ENCODE results near the gene EXOC6. TPM values are rescaled to one million over a fixed set of nuclear protein-coding genes. Genes with fewer than 3 reads are reported as not detected.

The EXOC6 gene
- total RNA-seq, 4 donors from 2014 or later = 9.7 to 760 (median 13.7) TPM

- TF ChIP-seq CTCF (IDR thresholded peaks at IDR 0.05; ENCODE audit: low read depth) = no peak
Observed at GRCh38 chr10:93095225-93095624, 246.9 kb downstream of the EXOC6 start.

DNA sequence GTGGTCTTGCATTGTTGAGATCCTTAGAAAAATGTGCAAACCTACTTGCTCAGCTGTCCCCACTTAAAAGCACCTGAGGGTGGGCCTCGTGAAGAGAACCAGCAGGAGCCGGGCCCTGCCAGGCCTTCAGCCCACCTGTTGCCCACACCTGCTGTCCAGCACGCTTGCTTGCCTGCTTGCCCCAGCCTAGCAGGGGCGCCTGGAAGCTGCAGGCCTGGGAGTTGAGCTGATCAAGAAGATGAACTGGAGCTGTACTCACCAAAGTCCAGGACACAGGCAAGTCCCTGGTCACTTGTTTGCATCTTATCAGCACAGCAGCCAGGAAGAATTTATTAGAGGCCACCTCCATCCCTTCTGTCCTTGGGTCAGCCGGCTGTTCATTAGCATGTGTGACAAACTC lies 248.6 kb downstream of the EXOC6 start:
- no peak for TF ChIP-seq CTCF (IDR thresholded peaks at IDR 0.05; ENCODE audit: low read depth)

GRCh38 chr10:93097386-93097785 lies 249.1 kb downstream of the EXOC6 start:
- TF ChIP-seq CTCF (IDR thresholded peaks at IDR 0.05; ENCODE audit: low read depth) = no peak

DNA sequence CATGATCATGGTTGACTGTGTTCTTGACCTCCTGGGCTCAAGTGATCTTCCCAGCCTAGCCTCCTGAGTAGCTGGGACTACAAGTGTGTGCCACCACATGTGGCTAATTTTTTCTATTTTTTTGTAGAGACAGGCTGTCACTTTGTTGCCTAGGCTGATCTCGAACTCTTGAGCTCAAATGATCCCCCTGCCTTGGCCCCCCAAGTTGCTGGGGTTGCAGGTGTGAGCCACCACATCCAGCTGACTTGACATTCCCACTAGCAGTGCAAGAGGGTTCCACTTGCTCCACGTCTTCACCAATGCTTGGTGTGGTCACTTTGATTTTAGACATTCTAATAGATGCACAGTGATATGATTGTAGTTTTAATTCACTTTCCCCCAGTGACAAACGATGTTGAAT lies 250.5 kb downstream of the EXOC6 start:
- no peak for TF ChIP-seq CTCF (IDR thresholded peaks at IDR 0.05; ENCODE audit: low read depth)

DNA sequence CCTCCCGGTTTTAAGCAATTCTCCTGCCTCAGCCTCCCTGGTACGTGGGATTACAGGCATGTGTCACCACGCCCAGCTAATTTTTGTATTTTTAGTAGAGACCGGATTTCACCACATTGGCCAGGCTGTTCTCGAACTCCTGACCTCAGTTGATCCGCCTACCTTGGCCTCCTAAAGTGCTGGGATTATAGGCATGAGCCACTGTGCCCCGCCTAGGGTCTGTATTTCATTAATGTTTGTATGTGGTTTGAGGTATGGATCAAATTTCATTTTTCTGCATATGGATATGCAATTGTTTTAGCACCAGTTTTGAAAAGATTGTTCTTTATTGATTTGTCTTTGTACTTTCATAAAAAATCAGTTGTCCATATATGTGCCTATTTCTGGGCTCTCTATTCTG lies 251.3 kb downstream of the EXOC6 start:
- no peak for TF ChIP-seq CTCF (IDR thresholded peaks at IDR 0.05; ENCODE audit: low read depth)

- no peak for TF ChIP-seq CTCF (IDR thresholded peaks at IDR 0.05; ENCODE audit: low read depth)
Observed at GRCh38 chr10:93103953-93104352, 255.6 kb downstream of the EXOC6 start.

DNA sequence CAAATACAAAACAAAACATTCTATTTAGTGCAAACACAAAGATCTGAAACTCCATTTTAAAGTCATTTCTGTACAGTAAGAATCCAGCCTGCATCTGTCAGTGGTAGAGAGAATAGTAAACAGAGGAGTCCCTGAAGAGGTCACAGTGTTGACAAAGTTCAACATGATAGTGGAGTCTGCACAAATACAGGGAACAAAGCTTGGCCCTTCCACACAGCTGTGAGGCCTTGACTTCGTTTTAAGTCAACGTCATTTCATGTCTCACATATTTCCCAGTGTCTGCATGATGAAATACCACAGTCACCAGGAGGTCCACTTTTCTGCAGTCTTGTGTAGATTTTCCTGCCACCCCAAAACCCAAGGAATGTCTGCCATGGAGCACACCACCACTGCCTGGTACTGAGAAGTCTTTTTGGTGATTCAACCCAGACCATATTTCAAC lies 258.3 kb downstream of the EXOC6 start:
- no peak for TF ChIP-seq CTCF (IDR thresholded peaks at IDR 0.05; ENCODE audit: low read depth)

Small RNAs within 50 kb of the gene (small RNA-seq; reads per million reads assigned to genes)
- not detected for gene AL392103.1

Other genes starting within 250 kb of the EXOC6 start
- gene HHEX, start 158.6 kb upstream of the EXOC6 start, total RNA-seq = 10 to 100 TPM in 1 of 4 donors, 1 to 10 TPM in 3; 5.8 to 14.1 (median 7.4) TPM
- gene CYP26C1, start 212.3 kb downstream of the EXOC6 start, total RNA-seq = under 1 TPM in 2 of 4 donors, not detected in 2; 0.19 to 0.22 TPM
- not detected for gene CYP26A1, start 225.4 kb downstream of the EXOC6 start, total RNA-seq